ENCODE measurements around the gene RAPGEFL1. TPM values are rescaled to one million over a fixed set of nuclear protein-coding genes. Genes with fewer than 3 reads are reported as not detected.
A peak's percentile ranks its signal among the peaks of the same experiment; 100 is the strongest.

The RAPGEFL1 gene
- total RNA-seq, 1 experiment from 2014 or later = 1.5 TPM

GRCh38 chr17:40218006-40218739 lies 40.9 kb downstream of the RAPGEFL1 start:
- intact Hi-C loops (cut with micrococcal nuclease) = no loop called here

GRCh38 chr17:40218740-40219593 lies 41.7 kb downstream of the RAPGEFL1 start, which contains the start of gene WIPF2:
Gene WIPF2, plus strand, starts transcription at chr17:40219304. Its CDS starts 37,156 bp downstream, at chr17:40256460.
- POLR2A ChIA-PET (ENCODE audit: unreplicated experiment) = interaction anchor here (0.5 to 0.6 kb wide), 2 partner anchors 78 to 769 kb away, joined by 3 to 4 read pairs; partner anchors contain the start of gene CASC3
- peak within 1 kb of the TSS; percentile 97 for H3K4me3 ChIP-seq (ENCODE audit: low read length)
- H4K20me1 ChIP-seq (ENCODE audit: low read length) = no peaks in the 10 kb centered on the region
- peak within 1 kb of the TSS; percentile 68 for H3K27ac ChIP-seq (ENCODE audit: low read length)
- H3K4me2 ChIP-seq (ENCODE audit: low read length) = peak within 1 kb of the TSS; percentile 94
- DNase-seq (peak; percentile 92), ATAC-seq (peak; percentile 91)
- peak within 1 kb of the TSS; percentile 86 for H2AFZ ChIP-seq (ENCODE audit: low read length)
- no peaks in the 10 kb centered on the region for H3F3A ChIP-seq (ENCODE audit: low read length, unreplicated experiment)
- intact Hi-C loops (cut with micrococcal nuclease) = no loop called here
- H3K27me3 ChIP-seq (ENCODE audit: low read length) = no peaks in the 10 kb centered on the region
- H3K9me2 ChIP-seq (replicated peaks; ENCODE audit: low read length) = no peaks in the 10 kb centered on the region
- BruUV-seq (replicated peaks) = TSS peak; percentile 98
- H3K9ac ChIP-seq (ENCODE audit: low read length) = peak within 1 kb of the TSS; percentile 83
- no peaks in the 10 kb centered on the region for H3K36me3 ChIP-seq (ENCODE audit: low read depth, low read length)
- TF ChIP-seq EZH2 (IDR thresholded peaks at IDR 0.05; ENCODE audit: low read length, unreplicated experiment) (no peak), CTCF (conservative IDR thresholded peaks at IDR 0.05; ENCODE audit: low read depth, low read length) (peak; percentile 33; the same call in 1 of the 2 replicates)
- no peaks in the 10 kb centered on the region for H3K4me1 ChIP-seq (ENCODE audit: insufficient read depth, low read length)
- peaks cover 33% of the 10 kb centered on the region for H3K79me2 ChIP-seq (ENCODE audit: low read length)
- no peaks in the 10 kb centered on the region for H3K9me3 ChIP-seq (ENCODE audit: low read length)
- CTCF ChIA-PET = interaction anchor here (0.7 to 1.0 kb wide), 2 partner anchors 17 to 99 kb away, joined by 3 to 4 read pairs; no protein-coding TSS in a partner anchor

More at GRCh38 chr17:40218006-40218739, 40.9 kb downstream of the RAPGEFL1 start:
- H3K9ac ChIP-seq (ENCODE audit: low read length) = no peak overlapping the region
- H3K9me2 ChIP-seq (replicated peaks; ENCODE audit: low read length) = no peaks in the 10 kb centered on the region
- no peaks in the 10 kb centered on the region for H3K4me1 ChIP-seq (ENCODE audit: insufficient read depth, low read length)
- no peaks in the 10 kb centered on the region for H3F3A ChIP-seq (ENCODE audit: low read length, unreplicated experiment)
- no peaks in the 10 kb centered on the region for H4K20me1 ChIP-seq (ENCODE audit: low read length)
- DNase-seq = no peak
- no peaks in the 10 kb centered on the region for H3K36me3 ChIP-seq (ENCODE audit: low read depth, low read length)
- peaks cover 25% of the 10 kb centered on the region for H3K79me2 ChIP-seq (ENCODE audit: low read length)
- no peak for TF ChIP-seq EZH2phosphoT487 (IDR thresholded peaks at IDR 0.05; ENCODE audit: borderline replicate concordance, low read length)
- no peak for TF ChIP-seq CTCF (conservative IDR thresholded peaks at IDR 0.05; ENCODE audit: low read depth, low read length)
- TF ChIP-seq EZH2 (IDR thresholded peaks at IDR 0.05; ENCODE audit: low read length, unreplicated experiment) = no peak
- no peak for ATAC-seq
- no peak overlapping the region; the same call in 1 of the 2 replicates for H3K27ac ChIP-seq (ENCODE audit: low read length)
- peak overlapping the region; percentile 85; the same call in 1 of the 2 replicates for H2AFZ ChIP-seq (ENCODE audit: low read length)
- no peaks in the 10 kb centered on the region for H3K9me3 ChIP-seq (ENCODE audit: low read length)
- H3K4me3 ChIP-seq (ENCODE audit: low read length) = no peak overlapping the region
- no peaks in the 10 kb centered on the region for H3K27me3 ChIP-seq (ENCODE audit: low read length)
- POLR2A ChIA-PET (ENCODE audit: unreplicated experiment) = interaction anchor here (0.5 kb wide), 1 partner anchor 78 kb away, joined by 3 read pairs; the partner anchor contains the start of gene CASC3
- H3K4me2 ChIP-seq (ENCODE audit: low read length) = no peak overlapping the region
- CTCF ChIA-PET = interaction anchor here (1.0 kb wide), 1 partner anchor 16 kb away, joined by 4 read pairs; no protein-coding TSS in a partner anchor
- BruUV-seq (replicated peaks) = no TSS peak

Measured in PC-3 (cell line).